ENCODE measurements around the gene SBDS. TPM values are rescaled to one million over a fixed set of nuclear protein-coding genes. Genes with fewer than 3 reads are reported as not detected.

The SBDS gene
- total and polyA plus RNA-seq, 7 experiments from 2014 or later: 35.7 to 318 (median 95.1) TPM

DNA sequence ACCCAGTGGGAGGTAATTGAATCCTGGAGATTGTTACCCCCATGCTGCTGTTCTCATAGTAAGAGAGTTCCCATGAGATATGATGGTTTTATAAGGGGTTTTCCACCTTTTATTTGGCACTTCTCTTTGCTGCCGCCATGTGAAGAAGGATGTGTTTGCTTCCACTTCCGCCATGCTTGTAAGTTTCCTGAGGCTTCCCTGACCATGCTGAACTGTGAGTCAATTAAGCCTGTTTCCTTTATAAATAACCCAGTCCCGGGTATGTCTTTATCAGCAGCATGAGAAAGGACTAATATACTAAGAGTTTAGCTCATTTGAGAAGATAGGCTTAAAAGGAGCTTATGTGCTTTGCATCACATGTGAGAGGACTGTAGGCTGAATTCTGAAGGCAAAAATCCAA lies 45.1 kb downstream of the SBDS start:
- intact Hi-C loops (cut with micrococcal nuclease): no loop called here
- no peaks in the 10 kb centered on the region for H3K9me3 Mint-ChIP-seq
- POLR2A ChIA-PET: no interaction called here
- no peaks in the 10 kb centered on the region for H3K27me3 ChIP-seq (ENCODE audit: control insufficient read depth in 2 of 2, insufficient read depth in 2 of 2, low read length in 2 of 2)
- peaks cover 0 to 38% (median 10%) of the 10 kb centered on the region in 5 donors for H3K36me3 Mint-ChIP-seq
- no peaks in the 10 kb centered on the region for H3K27me3 Mint-ChIP-seq
- H3K9me3 ChIP-seq (ENCODE audit: control insufficient read depth in 2 of 3, low read length in 3 of 3): no peaks in the 10 kb centered on the region
- no peak overlapping the region for H3K27ac ChIP-seq (ENCODE audit: low read depth, low read length)
- H3K36me3 ChIP-seq (ENCODE audit: control insufficient read depth in 2 of 3, insufficient read depth in 3 of 3, low read length in 3 of 3): peaks cover 32 to 83% (median 33%) of the 10 kb centered on the region in 3 experiments
- H3K4me3 Mint-ChIP-seq: no peak overlapping the region
- DNase-seq (no peak), ATAC-seq (no peak)
- no peaks in the 10 kb centered on the region for H3K4me1 Mint-ChIP-seq
- H3K27ac Mint-ChIP-seq: peak overlapping the region in 1 of 9 donors; percentile 32
- CTCF ChIA-PET: no interaction called here
- H3K4me3 ChIP-seq (ENCODE audit: low read length): no peak overlapping the region
- H3K4me1 ChIP-seq (ENCODE audit: control insufficient read depth in 2 of 2, insufficient read depth in 2 of 2, low read length in 2 of 2): no peaks in the 10 kb centered on the region

DNA sequence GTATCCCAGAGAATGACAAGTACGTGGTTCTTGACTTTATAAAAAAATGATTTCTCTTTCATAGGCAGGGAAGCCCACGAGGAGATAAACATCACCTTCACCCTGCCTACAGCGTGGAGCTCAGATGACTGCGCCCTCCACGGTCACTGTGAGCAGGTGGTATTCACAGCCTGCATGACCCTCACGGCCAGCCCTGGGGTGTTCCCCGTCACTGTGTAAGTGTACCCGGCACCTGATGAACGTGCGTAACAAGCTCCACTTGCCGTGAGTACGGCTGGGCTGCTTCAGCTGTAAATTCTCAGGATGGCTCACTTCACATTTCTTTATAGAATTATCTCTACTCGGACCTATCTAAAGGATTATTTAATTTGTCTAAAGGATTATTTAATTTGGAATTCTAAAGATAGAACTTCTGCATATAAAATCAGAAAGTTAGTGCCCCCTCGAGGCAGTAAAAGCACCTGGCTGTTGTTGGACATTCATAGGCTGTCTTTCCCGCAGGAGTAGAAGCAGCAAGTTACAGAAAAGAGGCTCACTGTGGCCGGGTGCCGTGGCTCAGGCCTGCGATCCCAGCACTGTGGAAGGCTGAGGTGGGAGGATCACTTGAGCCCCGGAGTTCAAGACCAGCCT lies 46.8 kb downstream of the SBDS start:
- CTCF ChIA-PET: no interaction called here
- Mint-ChIP-seq H3K27ac (peak overlapping the region in 1 of 9 donors; percentile 48), H3K27me3 (no peaks in the 10 kb centered on the region), H3K9me3 (no peaks in the 10 kb centered on the region), H3K4me3 (no peak overlapping the region), H3K36me3 (peaks cover 0 to 42% (median 13%) of the 10 kb centered on the region in 5 donors), H3K4me1 (no peaks in the 10 kb centered on the region)
- intact Hi-C loops (cut with micrococcal nuclease): no loop called here
- Histone ChIP-seq H3K27me3 (ENCODE audit: control insufficient read depth in 2 of 2, insufficient read depth in 2 of 2, low read length in 2 of 2) (no peaks in the 10 kb centered on the region), H3K4me3 (ENCODE audit: low read length) (no peak overlapping the region), H3K27ac (ENCODE audit: low read depth, low read length) (no peak overlapping the region), H3K36me3 (ENCODE audit: control insufficient read depth in 2 of 3, insufficient read depth in 3 of 3, low read length in 3 of 3) (peaks cover 26 to 84% (median 33%) of the 10 kb centered on the region in 3 experiments), H3K4me1 (ENCODE audit: control insufficient read depth in 2 of 2, insufficient read depth in 2 of 2, low read length in 2 of 2) (no peaks in the 10 kb centered on the region), H3K9me3 (ENCODE audit: control insufficient read depth in 2 of 3, low read length in 3 of 3) (no peaks in the 10 kb centered on the region)
- POLR2A ChIA-PET: no interaction called here
- ATAC-seq (no peak), DNase-seq (no peak)

- Mint-ChIP-seq H3K27me3 (no peaks in the 10 kb centered on the region), H3K36me3 (peaks cover 0 to 40% (median 19%) of the 10 kb centered on the region in 5 donors), H3K4me3 (no peak overlapping the region), H3K27ac (peak overlapping the region in 1 of 9 donors; percentile 20), H3K9me3 (no peaks in the 10 kb centered on the region), H3K4me1 (peaks cover 0 to 6% (median under 1%) of the 10 kb centered on the region in 7 donors)
- ChIA-PET POLR2A (no interaction called here), CTCF (no interaction called here)
- H3K36me3 ChIP-seq (ENCODE audit: control insufficient read depth in 2 of 3, insufficient read depth in 3 of 3, low read length in 3 of 3): peaks cover 32 to 79% (median 35%) of the 10 kb centered on the region in 3 experiments
- H3K4me3 ChIP-seq (ENCODE audit: low read length): no peak overlapping the region
- H3K9me3 ChIP-seq (ENCODE audit: control insufficient read depth in 2 of 3, low read length in 3 of 3): no peaks in the 10 kb centered on the region
- H3K27me3 ChIP-seq (ENCODE audit: control insufficient read depth in 2 of 2, insufficient read depth in 2 of 2, low read length in 2 of 2): no peaks in the 10 kb centered on the region
- ATAC-seq (no peak), DNase-seq (no peak)
- no peak overlapping the region for H3K27ac ChIP-seq (ENCODE audit: low read depth, low read length)
- intact Hi-C loops (cut with micrococcal nuclease): no loop called here
- H3K4me1 ChIP-seq (ENCODE audit: control insufficient read depth in 2 of 2, insufficient read depth in 2 of 2, low read length in 2 of 2): no peaks in the 10 kb centered on the region
These were observed 48.8 kb downstream of the SBDS start for GRCh38 chr7:66946545-66946944.

DNA sequence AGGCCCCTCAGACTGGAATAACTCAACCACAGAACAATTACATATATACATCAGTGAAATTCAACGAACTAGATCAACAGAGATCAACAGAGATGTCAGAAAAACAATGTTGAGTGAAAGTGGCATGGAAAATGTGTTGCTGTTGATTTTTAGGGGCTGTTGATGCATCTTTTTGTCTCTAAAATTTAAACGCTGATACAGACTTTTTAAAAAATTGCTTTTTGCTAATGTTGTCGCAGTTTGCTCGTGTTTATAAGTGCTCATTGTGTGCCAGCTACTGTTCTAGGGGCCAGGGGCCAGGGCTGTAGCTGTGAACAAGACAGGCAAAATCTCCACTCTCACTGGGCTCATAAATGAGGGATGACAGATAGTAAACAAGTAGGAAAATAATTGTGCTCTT lies 56.1 kb downstream of the SBDS start:
- POLR2A ChIA-PET: no interaction called here
- Histone ChIP-seq H3K4me1 (ENCODE audit: control insufficient read depth in 2 of 2, insufficient read depth in 2 of 2, low read length in 2 of 2) (peaks cover 4 to 6% of the 10 kb centered on the region in 2 donors), H3K27ac (ENCODE audit: low read depth, low read length) (no peak overlapping the region), H3K9me3 (ENCODE audit: control insufficient read depth in 2 of 3, low read length in 3 of 3) (no peaks in the 10 kb centered on the region), H3K36me3 (ENCODE audit: control insufficient read depth in 2 of 3, insufficient read depth in 3 of 3, low read length in 3 of 3) (peaks cover 7 to 39% (median 17%) of the 10 kb centered on the region in 3 experiments), H3K4me3 (ENCODE audit: low read length) (no peak overlapping the region), H3K27me3 (ENCODE audit: control insufficient read depth in 2 of 2, insufficient read depth in 2 of 2, low read length in 2 of 2) (no peaks in the 10 kb centered on the region)
- intact Hi-C loops (cut with micrococcal nuclease): no loop called here
- H3K27ac Mint-ChIP-seq: peak overlapping the region in 3 of 9 donors; percentile 13 to 48 (median 34)
- H3K4me1 Mint-ChIP-seq: peaks cover 27 to 62% (median 45%) of the 10 kb centered on the region in 7 donors
- no peak for DNase-seq
- ATAC-seq: no peak
- H3K4me3 Mint-ChIP-seq: no peak overlapping the region
- H3K36me3 Mint-ChIP-seq: peaks cover 0 to 40% (median 23%) of the 10 kb centered on the region in 5 donors
- no peaks in the 10 kb centered on the region for H3K27me3 Mint-ChIP-seq
- H3K9me3 Mint-ChIP-seq: peaks cover 0 to 2% (median 0%) of the 10 kb centered on the region in 11 donors
- CTCF ChIA-PET: no interaction called here

DNA sequence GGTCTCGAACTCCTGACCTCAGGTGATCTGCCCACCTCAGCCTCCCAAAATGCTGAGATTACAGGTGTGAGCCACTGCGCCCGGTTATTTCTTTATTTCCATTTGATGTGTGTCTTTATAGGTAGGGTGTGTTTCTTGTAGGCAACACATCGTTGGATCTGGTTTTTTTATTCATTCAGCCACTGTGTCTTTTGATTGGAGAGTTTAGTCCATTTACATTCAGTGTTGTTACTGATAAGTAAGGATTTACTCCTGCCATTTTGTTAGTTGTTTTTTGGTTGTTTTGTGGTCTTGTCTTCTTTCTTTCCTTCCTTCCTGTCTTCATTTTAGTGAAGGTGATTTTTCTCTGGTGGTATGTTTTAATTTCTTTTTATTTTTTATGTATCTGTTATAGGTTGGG lies 57.4 kb downstream of the SBDS start:
- DNase-seq (no peak), ATAC-seq (no peak)
- H3K4me1 Mint-ChIP-seq: peaks cover 36 to 76% (median 56%) of the 10 kb centered on the region in 7 donors
- ChIA-PET POLR2A (no interaction called here), CTCF (no interaction called here)
- peaks cover 0 to 2% (median 0%) of the 10 kb centered on the region in 11 donors for H3K9me3 Mint-ChIP-seq
- H3K4me3 ChIP-seq (ENCODE audit: low read length): no peak overlapping the region
- no peak overlapping the region for H3K27ac ChIP-seq (ENCODE audit: low read depth, low read length)
- H3K9me3 ChIP-seq (ENCODE audit: control insufficient read depth in 2 of 3, low read length in 3 of 3): no peaks in the 10 kb centered on the region
- H3K27me3 ChIP-seq (ENCODE audit: control insufficient read depth in 2 of 2, insufficient read depth in 2 of 2, low read length in 2 of 2): no peaks in the 10 kb centered on the region
- peak overlapping the region in 1 of 10 donors; percentile 29 for H3K4me3 Mint-ChIP-seq
- H3K27ac Mint-ChIP-seq: peak overlapping the region in 7 of 9 donors; percentile 8 to 60 (median 41)
- intact Hi-C loops (cut with micrococcal nuclease): no loop called here
- peaks cover 0 to 38% (median 26%) of the 10 kb centered on the region in 5 donors for H3K36me3 Mint-ChIP-seq
- H3K4me1 ChIP-seq (ENCODE audit: control insufficient read depth in 2 of 2, insufficient read depth in 2 of 2, low read length in 2 of 2): peaks cover 4 to 12% of the 10 kb centered on the region in 2 donors
- no peaks in the 10 kb centered on the region for H3K27me3 Mint-ChIP-seq
- H3K36me3 ChIP-seq (ENCODE audit: control insufficient read depth in 2 of 3, insufficient read depth in 3 of 3, low read length in 3 of 3): peaks cover 7 to 28% (median 9%) of the 10 kb centered on the region in 3 experiments

Other genes with a start within 250 kb of the SBDS start
- gene TMEM248, start 74.4 kb downstream of the SBDS start, total RNA-seq: 100 to 1,000 TPM in 1 of 5 experiments, 10 to 100 TPM in 4; 81.0 to 107 (median 91.6) TPM
- 100 to 1,000 TPM; 104 to 106 TPM for gene TMEM248, start 74.4 kb downstream of the SBDS start, polyA plus RNA-seq
- 10 to 100 TPM; 20.2 to 29.4 (median 25.3) TPM for gene TYW1, start 1.2 kb upstream of the SBDS start, total RNA-seq
- 10 to 100 TPM; 20.7 to 25.0 TPM for gene TYW1, start 1.2 kb upstream of the SBDS start, polyA plus RNA-seq